Neuronal stem cell (in vitro differentiated cells): ENCODE measurements around the gene KIF13A.

Source experiments
- DNase-seq: peaks from one replicate; pipeline ENCODE4 v3.0.0-alpha.2; 2013; ENCODE audit warnings: low spot score
- H2AFZ ChIP-seq: one replicate; pipeline ENCODE4 v1.6.1; 2013; ENCODE audit warnings: mild to moderate bottlenecking, low read length, inconsistent platforms
- H2AK5ac ChIP-seq: 2 replicates; pipeline ENCODE4 v1.6.1; 2013; ENCODE audit warnings: low read depth, mild to moderate bottlenecking, inconsistent platforms, low read length, moderate library complexity, mixed read lengths
- H2BK120ac ChIP-seq: 2 replicates; pipeline ENCODE4 v1.6.1; 2013; ENCODE audit warnings: low read depth, mild to moderate bottlenecking, inconsistent platforms, low read length, moderate library complexity, mixed read lengths
- H2BK12ac ChIP-seq: one replicate; pipeline ENCODE4 v1.6.1; 2013; ENCODE audit warnings: low read length, inconsistent platforms
- H2BK15ac ChIP-seq: 2 replicates; pipeline ENCODE4 v1.6.1; 2013; ENCODE audit warnings: mild to moderate bottlenecking, low read length, inconsistent platforms, mixed read lengths
- H2BK5ac ChIP-seq: one replicate; pipeline ENCODE4 v1.6.1; 2013; ENCODE audit warnings: inconsistent platforms, mild to moderate bottlenecking, low read length, moderate library complexity
- H3K14ac ChIP-seq: one replicate; pipeline ENCODE4 v1.6.1; 2013; ENCODE audit warnings: low read length, inconsistent platforms
- H3K18ac ChIP-seq: 2 replicates; pipeline ENCODE4 v1.6.1; 2013; ENCODE audit warnings: low read length, inconsistent platforms
- H3K23ac ChIP-seq: 2 replicates; pipeline ENCODE4 v1.6.1; 2013; ENCODE audit warnings: low read depth, mild to moderate bottlenecking, mixed read lengths, low read length, inconsistent platforms; ENCODE audit not compliant: poor library complexity
- H3K27ac ChIP-seq: replicated peaks from 3 replicates; pipeline ENCODE4 v1.5.1; 2013; ENCODE audit warnings: low read length, inconsistent platforms
- H3K27me3 ChIP-seq, 3 experiments: 2 replicates each; pipeline ENCODE4 v1.6.1; 2013; ENCODE audit warnings: low read length in 3 of 3, mild to moderate bottlenecking in 2 of 3, inconsistent platforms in 1 of 3, low read depth in 1 of 3, mixed read lengths in 1 of 3, moderate library complexity in 1 of 3; ENCODE audit not compliant: control insufficient read depth in 3 of 3, insufficient read depth in 3 of 3
- H3K36me3 ChIP-seq, 2 donors: replicated peaks in 1 of 2; 2 replicates each; pipeline ENCODE4 v1.6.1; 2013; ENCODE audit warnings: low read length in 2 of 2; ENCODE audit not compliant: control insufficient read depth in 2 of 2, insufficient read depth in 2 of 2
- H3K4ac ChIP-seq: 2 replicates; pipeline ENCODE4 v1.6.1; 2013; ENCODE audit warnings: inconsistent platforms, mild to moderate bottlenecking, low read length, moderate library complexity
- H3K4me1 ChIP-seq, 2 donors: 1 replicate in 1 of 2; 2 replicates in 1 of 2; pipeline ENCODE4 v1.6.1; 2013; ENCODE audit warnings: low read length in 2 of 2, low read depth in 1 of 2; ENCODE audit not compliant: control insufficient read depth in 2 of 2, insufficient read depth in 1 of 2
- H3K4me2 ChIP-seq: one replicate; pipeline ENCODE4 v1.6.1; 2013; ENCODE audit warnings: mild to moderate bottlenecking, low read length, inconsistent platforms; ENCODE audit not compliant: insufficient read depth, poor library complexity, severe bottlenecking
- H3K4me3 ChIP-seq, 2 donors: 2 replicates each; pipeline ENCODE4 v1.5.1; 2013; ENCODE audit warnings: low read length in 2 of 2, mild to moderate bottlenecking in 2 of 2, inconsistent platforms in 1 of 2, moderate library complexity in 1 of 2
- H3K79me1 ChIP-seq: one replicate; pipeline ENCODE4 v1.6.1; 2013; ENCODE audit warnings: low read depth, mild to moderate bottlenecking, inconsistent platforms, low read length, moderate library complexity
- H3K9ac ChIP-seq: one replicate; pipeline ENCODE4 v1.6.1; 2013; ENCODE audit warnings: mild to moderate bottlenecking, low read depth, low read length, inconsistent platforms; ENCODE audit not compliant: poor library complexity
- H3K9me3 ChIP-seq, 2 donors: replicated peaks in 1 of 2; 2 replicates each; pipeline versions ENCODE3 to v1.6.1; 2013; ENCODE audit warnings: low read length in 2 of 2, mild to moderate bottlenecking in 2 of 2, inconsistent platforms in 1 of 2, low read depth in 1 of 2, mixed read lengths in 1 of 2, moderate library complexity in 1 of 2; ENCODE audit not compliant: control insufficient read depth in 2 of 2, insufficient read depth in 1 of 2
- H4K8ac ChIP-seq: one replicate; pipeline ENCODE4 v1.6.1; 2013; ENCODE audit warnings: low read depth, mild to moderate bottlenecking, inconsistent platforms, low read length, moderate library complexity
- H4K91ac ChIP-seq: one replicate; pipeline ENCODE4 v1.6.1; 2013; ENCODE audit warnings: low read length, low read depth, mild to moderate bottlenecking, inconsistent platforms; ENCODE audit not compliant: poor library complexity
- WGBS, 2 donors: extraction: QIAGEN DNeasy Blood & Tissue Kit; methylation state at CpG; one replicate each; pipeline ENCODE4 v1.1.7; 2013; ENCODE audit warnings: missing lambda C conversion rate in 2 of 2, mixed read lengths in 1 of 2; ENCODE audit not compliant: insufficient read length in 2 of 2, insufficient replicate concordance in 1 of 2; ENCODE audit errors: extremely low coverage in 2 of 2; 5-methylcytosine and 5-hydroxymethylcytosine counted together

The KIF13A gene

DNA sequence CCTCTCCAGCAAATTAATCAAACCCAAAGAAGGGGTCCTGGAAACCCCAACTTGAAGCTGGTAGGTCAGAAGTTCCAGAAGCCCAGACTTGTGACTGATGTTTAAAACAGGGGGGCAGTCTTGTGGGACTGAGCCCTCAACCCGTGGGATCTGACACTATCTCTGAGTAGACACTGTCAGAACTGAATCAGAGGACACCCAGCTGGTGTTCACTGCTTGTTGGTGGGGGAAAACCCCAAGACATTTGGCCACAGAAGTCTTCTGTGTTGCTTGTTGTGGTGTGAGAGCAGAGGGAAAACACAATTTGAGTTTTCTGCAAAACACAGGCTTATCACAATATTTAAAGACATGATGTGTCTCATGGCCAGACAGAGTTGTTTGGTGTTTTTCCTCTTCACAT is 29.9 kb downstream of the KIF13A start:
- Histone ChIP-seq H3K27ac (no peak overlapping the region), H3K23ac (no peak overlapping the region), H3K36me3 (no peaks in the 10 kb centered on the region), H2BK120ac (no peak overlapping the region), H3K4me2 (no peak overlapping the region), H3K4me1 (no peaks in the 10 kb centered on the region), H3K4ac (no peak overlapping the region), H3K9ac (no peak overlapping the region), H3K9me3 (no peaks in the 10 kb centered on the region), H3K14ac (no peak overlapping the region), H3K4me3 (no peak overlapping the region), H3K27me3 (no peaks in the 10 kb centered on the region), H3K79me1 (no peaks in the 10 kb centered on the region), H3K18ac (no peak overlapping the region), H2AK5ac (no peak overlapping the region), H2AFZ (no peak overlapping the region), H2BK5ac (no peak overlapping the region), H4K8ac (no peak overlapping the region), H2BK15ac (no peak overlapping the region), H4K91ac (no peak overlapping the region), H2BK12ac (no peak overlapping the region)
- no peak for DNase-seq
- no CpG with 5 or more reads among the region's 1 CpG for WGBS, 2 donors

DNA sequence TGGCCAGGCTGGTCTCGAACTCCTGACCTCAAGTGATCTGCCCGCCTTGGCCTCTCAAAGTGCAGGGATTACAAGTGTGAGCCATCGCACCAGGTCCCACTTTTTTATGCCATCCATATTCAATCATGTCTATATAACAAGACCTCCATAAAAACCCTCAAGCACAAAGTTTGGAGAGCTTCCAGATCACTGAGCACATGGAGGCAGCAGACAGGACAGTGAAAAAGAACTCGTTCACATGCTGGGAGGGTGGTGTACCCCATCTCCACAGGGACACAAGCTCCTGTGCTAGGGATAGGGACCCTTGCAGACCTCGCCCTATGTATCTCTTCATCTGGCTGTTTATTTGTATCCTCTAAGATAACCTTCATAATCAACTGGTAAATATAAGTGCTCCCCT is 30.3 kb downstream of the KIF13A start:
- Histone ChIP-seq H2BK12ac (no peak overlapping the region), H2BK5ac (no peak overlapping the region), H4K91ac (no peak overlapping the region), H2BK120ac (no peak overlapping the region), H3K27ac (no peak overlapping the region), H3K4me1 (no peaks in the 10 kb centered on the region), H3K4me2 (no peak overlapping the region), H3K18ac (no peak overlapping the region), H3K4me3 (no peak overlapping the region), H3K14ac (no peak overlapping the region), H3K9me3 (no peaks in the 10 kb centered on the region), H2AK5ac (no peak overlapping the region), H4K8ac (no peak overlapping the region), H2BK15ac (no peak overlapping the region), H3K4ac (no peak overlapping the region), H2AFZ (no peak overlapping the region), H3K9ac (no peak overlapping the region), H3K27me3 (no peaks in the 10 kb centered on the region), H3K23ac (no peak overlapping the region), H3K79me1 (no peaks in the 10 kb centered on the region), H3K36me3 (no peaks in the 10 kb centered on the region)
- WGBS, 2 donors = no CpG with 5 or more reads among the region's 5 CpGs
- DNase-seq = no peak

DNA sequence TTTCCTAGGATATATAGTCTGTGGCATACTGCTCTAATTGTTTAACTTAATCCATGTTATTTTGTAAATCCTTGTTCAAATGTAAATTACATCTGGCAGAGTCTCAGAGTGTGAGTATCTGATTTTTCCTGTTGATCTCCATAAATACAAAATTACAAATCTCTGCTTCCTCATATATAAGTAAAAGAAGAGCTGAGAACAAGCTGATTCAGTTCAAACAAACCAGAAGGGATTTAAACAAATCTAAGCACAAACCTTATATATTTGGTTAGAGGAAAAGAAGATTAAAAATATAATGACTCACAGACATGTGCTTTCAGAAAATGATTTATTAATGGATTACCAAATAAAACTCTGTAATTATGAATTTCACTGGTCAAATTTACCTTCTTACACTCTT is 37.3 kb downstream of the KIF13A start:
- Histone ChIP-seq H4K8ac (no peak overlapping the region), H3K23ac (no peak overlapping the region), H3K4ac (no peak overlapping the region), H2BK12ac (no peak overlapping the region), H3K14ac (no peak overlapping the region), H3K18ac (no peak overlapping the region), H3K4me2 (no peak overlapping the region), H3K27ac (no peak overlapping the region), H2BK15ac (no peak overlapping the region), H2AK5ac (no peak overlapping the region), H3K36me3 (no peaks in the 10 kb centered on the region), H3K4me1 (peaks cover 0 to 3% of the 10 kb centered on the region in 2 donors), H4K91ac (no peak overlapping the region), H3K79me1 (no peaks in the 10 kb centered on the region), H3K27me3 (no peaks in the 10 kb centered on the region), H3K4me3 (no peak overlapping the region), H3K9me3 (peaks cover 0 to 4% of the 10 kb centered on the region in 2 donors), H2BK5ac (no peak overlapping the region), H2BK120ac (no peak overlapping the region), H2AFZ (no peak overlapping the region), H3K9ac (no peak overlapping the region)
- no peak for DNase-seq

DNA sequence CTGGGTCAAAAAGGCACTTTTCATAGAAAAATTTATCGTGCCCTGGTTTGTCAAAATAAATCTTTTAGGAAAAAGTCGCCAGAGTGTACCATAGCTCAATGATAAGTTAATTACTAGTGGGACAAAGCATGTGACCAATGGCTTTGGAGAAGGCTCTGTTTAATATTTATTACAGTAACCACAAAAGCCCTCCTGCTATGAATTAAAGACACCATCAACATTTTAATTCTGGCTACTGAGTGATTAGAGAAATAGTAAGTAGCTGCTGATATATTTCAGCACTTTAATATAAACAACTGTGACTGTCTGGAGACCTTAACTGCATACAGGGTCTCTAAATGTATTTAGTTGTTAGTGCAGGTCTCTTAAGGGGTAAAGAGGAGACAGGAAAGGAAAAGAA is 38.3 kb downstream of the KIF13A start:
- H2BK120ac ChIP-seq = no peak overlapping the region
- H3K79me1 ChIP-seq = no peaks in the 10 kb centered on the region
- H3K18ac ChIP-seq = no peak overlapping the region
- H3K23ac ChIP-seq = no peak overlapping the region
- H3K14ac ChIP-seq = no peak overlapping the region
- no peak for DNase-seq
- no peak overlapping the region for H3K27ac ChIP-seq
- no peak overlapping the region for H2BK12ac ChIP-seq
- no peak overlapping the region for H2BK15ac ChIP-seq
- H3K36me3 ChIP-seq = no peaks in the 10 kb centered on the region
- no peak overlapping the region for H3K4ac ChIP-seq
- no peak overlapping the region for H2BK5ac ChIP-seq
- H3K4me2 ChIP-seq = no peak overlapping the region
- peaks cover 0 to 3% of the 10 kb centered on the region in 2 donors for H3K4me1 ChIP-seq
- WGBS, 2 donors = no CpG with 5 or more reads among the region's 2 CpGs
- no peak overlapping the region for H2AK5ac ChIP-seq
- no peak overlapping the region for H3K9ac ChIP-seq
- no peaks in the 10 kb centered on the region for H3K27me3 ChIP-seq
- no peak overlapping the region for H4K8ac ChIP-seq
- no peak overlapping the region for H2AFZ ChIP-seq
- H4K91ac ChIP-seq = no peak overlapping the region
- peaks cover 0 to 4% of the 10 kb centered on the region in 2 donors for H3K9me3 ChIP-seq
- H3K4me3 ChIP-seq = no peak overlapping the region
